NCI-H2171 (cell line): Measurements from ENCODE around the gene TMEM178A.
"Not testable (repeated sequence)": the region's sequence is repeated elsewhere in the genome, so short reads cannot be mapped to it uniquely, and the experiment has no call there.

Experiments
- DNase-seq: peaks from one replicate; lab custom pipeline; 2025; lab: John Stamatoyannopoulos, UW

Gene TMEM178A

DNA sequence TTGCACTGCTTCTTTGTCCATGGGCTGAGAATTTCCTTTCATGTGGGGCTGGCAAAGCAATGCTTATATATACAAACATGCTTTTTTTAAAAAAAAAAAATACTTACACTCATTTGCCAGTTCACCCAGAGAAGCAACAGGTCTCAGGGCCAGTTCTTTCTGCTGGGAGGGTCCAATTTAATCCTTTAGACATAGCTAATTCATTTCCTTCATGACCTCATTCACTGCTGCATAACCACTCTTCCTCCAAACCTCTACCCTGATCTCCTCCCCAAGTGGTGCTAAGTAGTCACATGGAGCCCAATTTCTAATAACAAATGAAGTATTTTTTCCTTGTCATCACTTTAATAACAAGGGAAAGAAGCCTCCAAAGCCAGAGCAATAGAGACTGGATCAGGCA lies 17.1 kb upstream of the TMEM178A start:
- no peak for DNase-seq

DNA sequence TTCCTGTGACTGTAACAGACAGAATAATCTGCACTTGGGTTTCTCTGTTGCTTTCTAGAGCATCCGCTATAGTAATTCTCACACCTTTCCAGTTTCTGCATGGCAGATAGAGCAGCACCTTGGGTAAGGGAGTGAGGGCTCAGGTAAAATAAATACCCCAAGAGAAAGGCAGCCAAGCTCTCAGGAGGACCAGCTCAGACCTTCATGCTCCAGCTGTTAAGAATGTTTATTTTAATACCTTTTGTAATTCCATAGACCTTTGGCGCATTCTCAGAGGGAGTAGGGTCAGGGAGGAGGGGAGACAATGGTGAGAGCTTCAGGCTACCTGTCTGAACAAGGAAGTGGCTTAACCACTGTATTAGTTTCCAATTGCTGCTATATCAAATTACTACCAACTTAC lies 16.2 kb upstream of the TMEM178A start:
- DNase-seq, result no peak

DNA sequence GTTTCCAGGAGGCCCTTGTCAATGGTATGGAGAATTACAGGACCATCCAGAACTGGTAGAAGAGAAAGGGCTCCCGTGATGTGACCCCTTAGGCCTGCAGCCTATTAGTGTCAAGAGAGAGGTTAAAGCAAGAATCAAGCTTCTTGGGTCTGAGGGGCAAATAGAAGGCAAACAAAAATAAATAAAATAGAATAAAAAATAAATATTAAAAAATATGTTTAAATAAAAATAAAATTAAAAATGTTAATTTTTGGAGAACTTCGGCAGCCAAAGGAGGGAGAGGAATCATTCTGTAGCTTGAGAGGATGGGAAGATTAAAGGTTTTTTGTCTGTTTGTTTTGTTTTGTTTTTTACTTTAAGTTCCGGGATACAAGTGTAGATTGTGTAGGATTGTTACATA lies 15.2 kb upstream of the TMEM178A start:
- DNase-seq, result no peak

DNA sequence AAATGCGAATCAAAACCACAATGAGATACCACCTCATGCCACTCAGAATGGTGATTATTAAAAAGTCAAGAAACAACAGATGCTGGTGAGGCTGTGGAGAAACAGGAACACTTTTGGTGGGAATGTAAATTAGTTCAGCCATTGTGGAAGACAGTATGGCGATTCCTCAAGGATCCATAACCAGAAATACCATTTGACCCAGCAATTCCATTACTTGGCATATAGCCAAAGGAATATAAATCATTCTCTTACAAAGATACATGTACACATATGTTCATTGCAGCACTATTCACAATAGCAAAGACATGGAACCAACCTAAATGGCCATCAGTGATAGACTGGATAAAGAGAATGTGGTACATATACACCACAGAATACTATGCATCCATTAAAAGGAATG lies 9.5 kb upstream of the TMEM178A start:
- DNase-seq, result not testable (repeated sequence)

DNA sequence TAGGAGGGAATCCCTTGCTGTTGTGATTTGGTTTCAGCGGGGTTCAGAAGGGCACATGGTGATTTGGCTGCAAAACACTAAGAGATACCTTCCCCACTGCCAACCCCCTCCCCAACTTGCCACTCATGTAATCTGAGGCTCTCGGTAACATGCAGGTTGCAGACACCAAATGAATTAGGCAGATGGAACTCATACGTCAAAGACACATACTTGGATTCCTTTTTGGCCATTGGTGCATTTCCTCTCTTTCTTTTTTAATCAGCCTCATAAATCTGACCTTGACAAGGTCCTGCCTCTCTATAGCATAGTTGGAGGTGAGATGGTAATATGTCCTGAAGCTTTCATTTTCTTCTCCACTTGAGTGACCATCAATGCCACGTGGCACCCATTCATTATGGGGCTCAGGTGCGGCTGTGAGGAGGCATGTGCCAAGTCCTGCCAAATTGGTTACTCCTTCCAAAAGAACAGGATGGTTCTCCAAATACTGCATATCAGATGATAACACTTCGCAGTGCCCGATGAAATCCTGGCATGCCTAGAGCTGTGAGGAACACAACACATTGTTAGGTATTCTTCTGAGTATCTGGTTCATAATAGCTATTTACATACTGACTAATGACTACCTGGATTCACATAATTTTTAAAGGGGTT lies 8.3 kb upstream of the TMEM178A start:
- DNase-seq, result peak; percentile 45

DNA sequence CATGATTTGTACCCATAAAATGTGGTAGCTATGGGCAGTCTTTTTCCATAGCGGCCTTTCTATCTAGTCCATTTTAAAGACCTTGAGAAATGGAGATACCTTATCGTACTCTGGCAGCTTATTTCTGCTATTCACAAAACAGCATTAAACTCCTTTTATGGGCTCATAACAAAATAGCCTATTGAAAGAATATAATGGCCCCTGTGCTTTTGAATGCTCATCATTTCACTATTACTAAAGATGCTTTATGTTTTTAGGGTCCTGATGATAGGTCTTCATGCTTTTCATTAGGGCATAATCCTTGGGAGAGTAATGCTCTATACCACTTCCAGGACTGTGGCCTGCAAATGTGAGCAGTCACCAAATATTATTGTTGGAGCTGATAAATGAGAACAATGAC lies 7.3 kb upstream of the TMEM178A start:
- DNase-seq, result no peak

DNA sequence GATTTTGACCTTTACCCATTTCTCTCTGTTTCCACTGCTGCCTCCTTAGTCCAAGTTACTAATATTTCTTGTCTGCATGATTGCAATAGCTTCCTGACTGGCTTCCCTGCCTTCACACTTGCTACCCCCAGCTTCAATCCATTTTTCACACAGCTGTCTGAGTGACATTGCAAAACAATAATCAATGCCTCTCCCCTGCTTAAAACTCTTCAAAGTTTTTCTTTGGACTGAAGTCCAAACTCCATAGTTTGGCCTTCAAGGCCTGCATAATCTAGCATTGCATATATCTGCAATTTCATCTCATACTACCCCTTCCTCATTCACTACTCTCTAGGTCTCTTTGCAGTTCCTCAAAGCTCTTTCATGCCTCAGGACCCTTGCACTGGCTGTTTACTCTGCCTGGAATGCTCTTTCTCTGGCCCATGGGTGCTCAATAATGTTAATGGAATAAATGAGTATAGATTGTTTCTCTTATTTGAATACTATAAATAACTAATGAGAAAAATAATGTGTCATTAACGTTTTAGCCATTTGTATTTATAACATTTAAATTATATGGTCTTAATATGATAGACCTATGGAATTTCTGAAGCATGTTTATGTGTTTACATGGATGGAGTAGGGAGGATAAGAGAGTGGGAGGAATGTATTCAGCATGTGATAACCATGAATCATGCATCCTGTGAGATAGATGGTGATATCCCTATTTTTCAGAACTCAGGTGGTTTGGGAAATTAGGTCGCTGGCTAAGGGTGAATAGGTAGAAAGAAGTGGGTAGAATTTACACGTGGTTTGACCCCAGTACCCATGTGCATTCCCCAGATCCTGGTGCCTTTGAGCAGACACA lies 5.7 kb upstream of the TMEM178A start:
- DNase-seq, result no peak

DNA sequence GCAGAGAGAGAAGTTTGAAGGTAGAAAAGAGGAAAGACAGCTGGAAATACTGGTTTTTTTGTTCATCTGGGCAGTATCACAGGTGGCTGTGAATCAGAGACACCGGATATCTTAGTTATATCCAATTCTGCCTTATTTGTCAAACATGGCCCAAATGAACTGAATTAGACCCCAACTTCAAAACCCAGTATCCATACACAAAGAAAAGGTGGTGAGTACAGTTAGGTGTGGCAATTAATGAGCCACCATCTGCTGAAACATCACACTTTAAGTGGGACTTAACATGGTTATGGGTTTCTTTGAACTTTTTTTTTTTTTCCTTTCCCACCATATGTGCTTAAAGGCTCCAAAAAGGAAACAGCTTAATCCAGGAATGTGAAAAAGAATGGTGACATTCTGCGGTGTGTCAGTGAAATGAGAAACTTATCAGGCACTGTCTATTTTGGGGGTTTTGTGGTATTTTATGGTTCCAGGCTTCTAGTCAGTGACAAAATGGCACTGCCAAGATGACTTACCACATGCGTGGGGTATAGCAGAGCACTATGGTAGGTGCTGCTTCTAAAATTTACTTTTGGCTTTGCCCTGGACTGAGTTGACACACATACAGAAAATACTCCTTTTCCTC lies 5.0 kb upstream of the TMEM178A start:
- peak; percentile 58 for DNase-seq

DNA sequence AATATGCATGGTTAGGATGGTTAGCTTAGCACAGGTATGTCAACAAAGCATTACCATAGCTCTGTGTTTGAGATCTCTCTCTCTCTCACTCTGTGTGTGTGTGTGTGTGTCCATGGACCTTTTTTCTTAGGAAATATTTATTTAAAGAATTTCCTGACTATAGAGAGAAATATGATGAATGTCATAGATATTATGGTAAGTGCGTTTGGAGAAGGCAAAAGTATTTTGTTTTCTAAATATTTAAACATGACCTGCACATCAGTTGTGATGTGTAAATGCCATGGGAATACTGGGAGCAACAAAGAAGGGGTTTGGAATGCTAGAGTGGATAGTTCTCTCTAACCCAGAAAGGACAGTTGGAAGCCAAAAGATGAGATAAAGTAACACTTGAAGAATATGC lies 3.9 kb upstream of the TMEM178A start:
- no peak for DNase-seq

DNA sequence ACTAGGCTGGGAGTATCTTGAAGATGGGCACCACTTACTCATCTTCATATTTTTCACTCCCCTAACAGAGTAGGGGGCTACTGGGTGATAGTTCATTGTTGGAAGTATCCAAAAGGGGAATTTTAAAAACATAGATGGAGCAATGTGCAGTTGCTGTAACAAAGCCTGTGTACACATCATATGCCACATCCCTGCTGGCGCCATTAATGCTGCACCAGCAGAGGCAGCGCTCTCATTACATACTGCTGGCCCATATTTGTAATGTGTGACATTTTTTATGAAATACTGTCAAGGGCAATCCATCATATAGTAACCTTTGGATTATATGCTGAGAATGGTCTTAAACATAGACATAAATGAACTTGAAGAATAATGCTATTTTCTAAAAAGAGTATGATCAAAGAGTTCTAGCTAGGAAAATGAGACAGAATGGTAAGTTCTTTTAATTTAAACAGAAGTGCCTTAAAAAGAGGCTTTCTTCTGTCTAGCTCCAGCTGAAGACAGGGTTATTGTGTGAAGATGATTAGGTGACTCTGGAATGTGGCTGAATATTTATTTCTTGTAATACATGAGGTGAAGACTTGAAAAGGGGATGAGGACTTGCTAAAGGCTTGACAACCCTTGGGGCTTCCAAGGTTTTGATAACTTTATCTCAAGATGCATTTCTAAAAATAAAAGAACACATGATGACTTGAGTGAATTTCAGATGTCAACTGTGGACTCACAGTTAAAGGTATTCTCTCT lies 2.4 kb upstream of the TMEM178A start:
- DNase-seq, result peak; percentile 18

DNA sequence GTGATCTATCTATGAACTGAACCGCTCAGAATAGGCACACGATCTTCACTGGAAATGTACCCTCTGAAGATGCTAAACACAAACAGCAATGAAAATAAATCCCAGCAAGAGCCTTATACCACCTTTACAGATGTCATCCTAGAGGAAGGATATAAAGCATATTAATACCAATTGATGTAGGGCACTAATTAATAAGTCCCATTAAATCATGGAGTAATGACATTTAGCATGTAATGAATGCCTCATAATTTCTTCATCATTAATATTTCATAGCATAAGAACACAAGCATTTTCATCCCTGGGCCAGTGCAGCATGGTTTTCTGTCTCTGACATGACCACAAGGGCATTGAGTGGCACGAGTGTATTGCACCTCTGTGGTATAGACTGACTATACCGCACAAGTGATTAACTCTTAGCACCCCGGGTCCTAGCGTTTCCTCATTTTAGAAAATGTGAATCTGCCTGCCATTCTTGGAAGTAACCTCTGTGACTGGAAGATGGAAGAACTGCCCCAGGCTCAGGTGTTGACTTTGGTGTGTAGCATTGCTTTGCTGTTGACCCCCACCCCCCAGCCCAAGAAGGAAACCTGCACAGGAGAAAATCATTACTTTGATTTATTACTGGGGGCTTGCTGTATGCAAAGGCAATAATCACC lies 1.4 kb upstream of the TMEM178A start:
- no peak for DNase-seq

DNA sequence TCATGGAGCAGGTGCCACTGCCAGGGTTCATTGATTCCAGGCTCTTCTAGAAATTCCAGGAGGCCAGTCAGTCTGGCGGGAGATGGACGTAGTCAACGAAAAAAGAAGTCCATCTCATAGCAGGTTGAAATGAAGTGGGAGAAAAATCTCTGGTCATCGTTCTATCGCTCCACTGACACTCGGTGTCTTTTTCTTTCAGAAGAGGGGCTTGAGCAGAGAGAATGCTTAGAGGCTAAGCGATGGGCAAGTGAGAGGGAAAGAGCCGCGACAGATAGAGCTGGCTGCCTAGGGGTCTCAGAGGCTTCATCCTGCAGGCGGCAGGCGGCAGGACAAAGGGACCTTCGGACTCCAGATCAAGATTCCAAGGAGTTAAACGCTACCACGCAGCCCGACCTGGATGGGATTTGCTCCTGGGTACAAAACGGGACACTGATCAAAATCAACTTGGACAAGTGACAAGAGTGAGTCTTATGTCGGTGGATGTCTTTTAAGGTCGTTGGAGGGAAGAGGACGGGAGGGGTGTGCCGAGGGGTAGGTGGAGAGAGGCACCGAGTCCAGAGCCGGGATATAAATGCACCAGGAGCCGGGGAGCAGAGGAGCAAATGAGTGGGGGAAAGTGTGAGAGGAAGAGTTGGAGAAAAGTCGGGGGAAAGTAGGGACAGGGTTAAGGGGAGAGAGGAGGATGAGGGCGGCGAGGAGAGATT lies 677 bp upstream of the TMEM178A start:
- no peak for DNase-seq

DNA sequence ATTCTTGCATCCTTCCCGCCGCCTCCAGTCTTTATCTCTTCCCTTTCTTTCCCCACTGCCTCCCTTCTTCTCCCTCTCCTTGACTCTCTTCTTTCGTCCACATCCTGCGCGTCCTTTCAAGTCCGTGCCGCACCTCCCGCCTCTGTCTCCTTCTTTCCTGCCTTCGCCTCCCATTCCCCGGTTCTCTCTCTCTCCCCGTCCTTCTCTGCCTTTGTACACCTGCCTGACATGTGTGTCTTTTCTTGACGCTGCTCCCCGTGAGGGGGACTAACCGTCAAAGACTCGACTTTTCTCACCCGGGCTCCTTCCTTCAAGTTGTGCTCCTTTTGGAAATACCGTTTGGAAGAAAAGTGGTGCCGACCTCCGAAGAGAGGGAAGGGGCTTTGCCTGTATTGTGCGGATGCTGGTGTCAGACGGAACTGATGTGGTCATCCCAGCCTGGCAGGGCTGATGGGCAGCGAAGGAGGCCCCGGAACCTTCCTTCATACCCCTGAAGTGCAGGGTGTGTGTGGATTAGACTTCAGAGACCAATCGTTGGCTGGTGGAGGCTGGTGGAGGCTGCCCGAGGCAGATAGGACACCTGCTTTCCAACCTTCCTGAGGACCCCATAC lies 879 bp downstream of the TMEM178A start:
- DNase-seq, result no peak

DNA sequence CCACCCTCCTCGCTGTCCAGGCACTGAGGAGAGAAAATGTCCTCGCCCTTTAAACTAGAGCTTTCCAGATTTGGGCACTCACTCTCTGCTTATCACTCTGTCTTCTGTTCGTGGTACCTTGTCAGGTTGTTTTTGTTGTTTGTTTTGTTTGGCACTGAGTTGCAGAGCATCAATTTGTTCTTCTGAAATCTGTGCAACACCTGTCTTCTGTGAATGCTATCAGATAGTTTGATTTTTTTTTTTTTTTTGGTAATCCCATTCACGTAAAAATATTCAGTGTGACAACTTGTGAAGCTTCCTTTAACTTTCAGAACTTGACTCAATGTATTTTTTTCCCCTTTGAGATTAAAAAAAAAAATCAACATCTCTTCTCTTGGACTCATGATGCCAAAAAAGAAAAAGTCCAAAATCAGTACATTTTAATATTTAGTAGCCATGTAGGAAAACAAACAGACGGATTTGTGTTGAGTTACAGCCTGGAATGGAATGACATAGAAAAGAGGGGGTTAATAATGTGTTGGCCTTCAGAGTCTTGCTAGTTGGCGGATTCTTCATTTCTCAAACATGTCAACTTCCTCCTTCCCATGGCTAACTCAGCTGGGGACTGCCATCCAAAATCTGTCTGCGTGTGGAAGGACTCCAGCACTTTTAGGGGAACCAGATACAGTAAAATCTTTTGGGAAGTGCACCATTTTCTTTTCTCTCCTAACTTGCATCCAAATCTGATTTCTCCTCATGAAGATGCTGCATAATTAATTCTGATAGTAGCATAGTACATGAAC lies 1.6 kb downstream of the TMEM178A start:
- DNase-seq, result no peak

DNA sequence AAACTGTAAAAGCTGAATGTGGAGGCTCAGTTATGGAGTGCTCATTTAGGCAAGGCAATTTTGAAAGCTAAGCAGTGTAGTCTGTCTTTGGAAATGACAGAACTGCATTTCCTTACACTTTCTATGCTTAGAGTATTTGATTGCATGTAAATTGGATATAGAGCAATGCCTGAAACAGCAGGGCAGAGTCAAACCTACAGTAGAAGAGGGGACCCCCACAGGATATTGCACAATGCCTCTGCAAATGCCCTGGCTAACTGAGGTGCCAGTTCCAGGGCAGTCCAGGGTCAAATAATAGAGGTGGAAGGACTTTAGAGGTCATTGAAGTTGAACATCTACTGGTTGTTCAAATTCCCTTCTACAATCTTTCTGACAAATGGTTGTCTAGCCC lies 2.2 kb downstream of the TMEM178A start:
- DNase-seq, result no peak

DNA sequence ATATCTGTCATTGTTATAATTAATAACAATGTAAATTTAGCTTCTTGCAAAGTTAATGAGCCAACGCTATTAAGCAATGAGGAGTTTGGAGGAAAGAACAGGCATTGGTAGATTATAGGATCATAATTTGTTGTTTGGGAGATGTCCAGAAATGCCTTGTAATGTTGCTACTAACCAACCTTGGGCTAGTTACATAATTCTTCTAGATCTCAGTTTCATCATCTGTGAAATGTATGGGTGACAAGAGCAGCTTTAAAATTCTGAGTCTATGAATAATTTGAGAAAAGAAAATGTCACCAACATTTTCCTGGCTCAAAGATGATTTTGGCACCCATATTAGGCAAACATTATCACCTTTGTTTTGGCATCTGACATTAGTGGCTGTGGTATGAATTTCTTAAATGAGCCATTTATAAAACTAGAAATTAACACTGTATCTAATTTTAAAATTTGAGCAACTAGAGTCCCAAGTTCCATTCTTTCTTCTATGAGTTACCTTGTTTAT lies 2.9 kb downstream of the TMEM178A start:
- no peak for DNase-seq

DNA sequence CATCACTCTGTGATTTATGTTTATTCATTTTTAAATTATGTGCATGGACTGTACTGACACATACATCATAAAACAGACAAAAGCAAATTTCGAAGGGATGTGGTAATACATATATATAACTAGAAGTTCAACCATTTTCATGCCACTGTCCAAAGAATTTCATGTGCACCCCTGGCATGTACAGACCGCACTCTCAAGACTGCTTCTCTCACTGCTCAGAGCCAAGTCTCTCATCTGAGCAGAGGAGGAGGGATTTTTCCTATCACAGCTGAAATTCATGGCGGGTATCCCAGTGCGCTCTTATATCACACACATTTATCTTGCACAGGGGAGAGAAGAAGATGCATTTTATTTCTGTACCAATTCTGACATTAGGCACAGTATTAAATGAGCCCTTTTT lies 5.9 kb downstream of the TMEM178A start:
- no peak for DNase-seq

DNA sequence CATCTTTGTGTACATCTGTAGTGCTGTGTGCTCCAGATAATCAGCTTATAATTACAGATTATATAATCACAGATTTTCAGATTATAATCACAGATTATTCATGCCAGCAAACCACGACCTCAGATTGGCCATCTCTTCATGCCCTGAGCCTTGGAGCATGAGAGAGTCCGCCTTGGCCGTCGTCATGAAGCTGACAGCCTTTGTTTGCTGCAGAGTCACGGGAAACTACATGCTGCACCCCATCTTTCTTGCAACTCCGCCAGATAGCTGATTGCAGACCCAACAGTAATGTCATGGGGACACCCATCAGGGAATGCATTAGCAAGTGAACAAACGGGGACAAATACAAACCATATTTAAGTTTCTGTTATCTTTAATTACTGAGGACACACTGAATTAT lies 7.3 kb downstream of the TMEM178A start:
- DNase-seq, result no peak

DNA sequence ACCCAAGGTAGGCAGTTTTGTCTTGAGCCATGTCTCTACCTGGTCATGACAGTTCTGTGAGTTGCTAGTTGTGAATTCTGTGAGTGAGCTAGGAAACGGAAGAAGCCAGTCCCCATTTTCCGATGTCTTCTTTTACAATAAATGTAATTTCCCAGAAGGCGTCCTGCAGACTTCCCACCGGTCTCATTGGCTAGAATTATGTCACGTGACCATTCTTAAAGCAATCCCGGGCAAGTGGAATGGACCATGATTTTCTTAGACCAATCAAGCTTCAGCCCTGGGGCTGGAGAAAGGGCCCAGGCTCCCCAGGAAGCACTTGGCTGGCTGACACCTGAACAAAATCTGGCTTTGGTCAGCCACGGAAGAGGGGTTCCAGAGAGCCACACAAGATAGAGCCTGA lies 10.6 kb downstream of the TMEM178A start:
- DNase-seq, result no peak

DNA sequence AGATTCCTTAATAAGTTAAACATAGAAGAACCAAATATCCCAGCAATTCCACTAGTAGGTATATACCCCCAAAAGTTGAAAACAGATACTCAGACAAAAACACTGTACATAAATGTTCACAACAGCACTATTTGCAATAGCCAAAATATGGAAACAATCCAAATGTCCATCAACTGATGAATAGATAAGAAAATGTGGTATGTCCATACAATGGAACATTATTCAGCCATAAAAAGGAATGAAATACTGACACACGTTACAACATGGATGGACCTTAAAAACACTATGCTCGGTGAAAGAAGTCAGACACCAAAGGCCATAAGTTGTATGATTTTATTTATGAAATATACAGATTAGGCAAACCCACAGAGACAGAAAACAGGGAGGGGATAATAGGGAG lies 12.5 kb downstream of the TMEM178A start:
- no peak for DNase-seq
